Effector memory CD4-positive, alpha-beta T cell (primary cell): ENCODE measurements around the gene KNDC1.
A peak's percentile ranks its signal among the peaks of the same experiment; 100 is the strongest.

Source experiments
- DNase-seq, 3 donors: peaks; one replicate each; pipeline ENCODE4 v3.0.0-alpha.2; 2020
- H3K27ac ChIP-seq: 2 replicates; pipeline ENCODE4 v1.7.0; 2013; ENCODE audit warnings: mild to moderate bottlenecking, low read length, moderate library complexity; ENCODE audit not compliant: insufficient read depth, poor library complexity, severe bottlenecking
- H3K27me3 ChIP-seq: replicated peaks from 2 replicates; pipeline ENCODE4 v1.7.0; 2013; ENCODE audit warnings: mild to moderate bottlenecking, low read length; ENCODE audit not compliant: insufficient read depth, control insufficient read depth, poor library complexity, severe bottlenecking
- H3K36me3 ChIP-seq: 2 replicates; pipeline ENCODE4 v1.7.0; 2013; ENCODE audit warnings: mild to moderate bottlenecking, low read length, moderate library complexity; ENCODE audit not compliant: control insufficient read depth, insufficient read depth
- H3K4me1 ChIP-seq: 2 replicates; pipeline ENCODE4 v1.7.0; 2013; ENCODE audit warnings: low read length, mild to moderate bottlenecking; ENCODE audit not compliant: control insufficient read depth, insufficient read depth, poor library complexity, severe bottlenecking
- H3K4me3 ChIP-seq: 2 replicates; pipeline ENCODE4 v1.7.0; 2013; ENCODE audit warnings: low read length, low read depth, mild to moderate bottlenecking; ENCODE audit not compliant: insufficient read depth, poor library complexity, severe bottlenecking
- H3K9me3 ChIP-seq: 2 replicates; pipeline ENCODE4 v1.7.0; 2013; ENCODE audit warnings: mild to moderate bottlenecking, low read length, moderate library complexity; ENCODE audit not compliant: control insufficient read depth

The KNDC1 gene

GRCh38 chr10:133126431-133127290 lies 33.4 kb upstream of the KNDC1 start:
- DNase-seq, result no peak
- Histone ChIP-seq H3K4me1 (no peaks in the 10 kb centered on the region), H3K27ac (no peak overlapping the region), H3K36me3 (no peaks in the 10 kb centered on the region), H3K4me3 (no peak overlapping the region), H3K27me3 (peaks cover 3% of the 10 kb centered on the region), H3K9me3 (no peaks in the 10 kb centered on the region)

DNA sequence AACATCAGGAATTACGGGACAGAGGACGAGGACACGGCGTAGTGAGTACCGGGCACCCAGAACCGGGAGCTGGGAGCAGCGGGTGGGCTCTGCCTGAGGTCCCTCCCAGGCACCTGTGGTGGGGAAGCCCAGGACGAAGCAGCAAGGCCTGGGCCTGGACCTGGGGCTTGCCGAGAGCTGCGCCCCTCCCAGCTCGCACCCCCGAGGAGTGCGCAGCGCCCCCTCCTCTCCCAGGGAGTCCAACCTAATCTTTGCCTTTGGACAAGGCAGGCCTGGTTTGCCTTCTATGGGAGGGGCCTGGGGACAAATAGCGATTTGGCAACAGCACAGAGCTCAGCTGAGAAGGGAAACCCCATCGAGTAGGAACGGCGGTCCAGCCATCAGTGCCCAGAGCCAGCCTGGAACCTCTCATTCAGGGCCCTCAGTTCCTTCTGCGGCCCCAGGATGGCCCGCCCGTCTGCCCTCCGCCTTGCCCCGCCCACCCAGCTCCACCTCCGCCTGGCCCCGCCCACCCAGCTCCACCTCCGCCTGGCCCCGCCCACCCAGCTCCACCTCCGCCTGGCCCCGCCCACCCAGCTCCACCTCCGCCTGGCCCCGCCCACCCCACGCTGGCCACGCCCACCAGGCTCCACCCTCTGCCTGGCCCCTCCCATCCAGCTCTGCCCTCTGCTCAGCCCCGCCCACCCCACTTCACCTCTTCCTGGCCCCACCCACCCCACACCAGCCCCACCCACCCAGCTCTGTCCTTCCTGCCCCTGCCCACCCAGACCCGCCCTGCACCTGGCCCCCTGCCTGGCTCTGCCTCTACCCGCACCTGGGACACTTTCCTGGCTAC lies 32.5 kb upstream of the KNDC1 start:
- no peak overlapping the region for H3K4me3 ChIP-seq
- no peaks in the 10 kb centered on the region for H3K36me3 ChIP-seq
- H3K27ac ChIP-seq, result no peak overlapping the region
- H3K4me1 ChIP-seq, result no peaks in the 10 kb centered on the region
- DNase-seq, result peak; percentile 14 to 47 (median 20)
- H3K27me3 ChIP-seq, result peaks cover 3% of the 10 kb centered on the region
- no peaks in the 10 kb centered on the region for H3K9me3 ChIP-seq

GRCh38 chr10:133128126-133129070 lies 31.6 kb upstream of the KNDC1 start:
- Histone ChIP-seq H3K27ac (no peak overlapping the region), H3K4me1 (no peaks in the 10 kb centered on the region), H3K9me3 (no peaks in the 10 kb centered on the region), H3K36me3 (no peaks in the 10 kb centered on the region), H3K4me3 (no peak overlapping the region), H3K27me3 (peaks cover 3% of the 10 kb centered on the region)
- no peak for DNase-seq

DNA sequence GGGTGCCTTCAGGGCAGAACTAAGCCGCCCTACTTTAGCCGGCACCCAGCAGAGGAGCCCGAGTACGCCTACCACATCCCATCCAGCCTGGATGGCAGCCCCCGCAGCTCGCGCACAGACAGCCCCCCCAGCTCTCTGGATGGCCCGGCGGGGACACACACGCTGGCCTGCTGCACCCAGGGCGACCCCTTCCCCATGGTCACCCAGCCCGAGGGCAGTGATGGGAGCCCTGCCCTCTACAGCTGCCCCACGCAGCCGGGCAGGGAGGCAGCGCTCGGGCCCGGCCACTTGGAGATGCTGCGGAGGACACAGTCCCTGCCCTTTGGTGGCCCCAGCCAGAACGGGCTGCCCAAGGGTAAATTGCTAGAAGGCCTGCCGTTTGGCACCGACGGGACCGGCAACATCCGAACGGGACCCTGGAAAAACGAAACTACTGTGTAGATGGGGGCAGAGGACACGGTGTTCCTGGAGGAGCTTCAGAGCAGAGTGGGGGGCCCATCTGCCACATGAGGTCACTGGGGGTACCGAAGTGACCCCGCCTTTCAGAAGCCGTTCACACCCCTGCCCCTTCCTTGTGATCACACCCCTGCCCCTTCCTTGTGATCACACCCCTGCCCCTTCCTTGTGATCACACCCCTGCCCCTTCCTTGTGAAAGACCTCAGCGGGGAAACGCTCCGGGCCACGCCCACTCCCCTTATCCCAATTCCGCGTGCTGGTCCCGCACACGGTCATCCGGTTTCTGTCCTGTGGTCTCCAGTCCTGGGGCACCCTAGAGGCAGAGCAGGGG lies 30.8 kb upstream of the KNDC1 start:
- H3K4me1 ChIP-seq, result no peaks in the 10 kb centered on the region
- no peak overlapping the region for H3K4me3 ChIP-seq
- peaks cover 3% of the 10 kb centered on the region for H3K27me3 ChIP-seq
- no peaks in the 10 kb centered on the region for H3K36me3 ChIP-seq
- no peak overlapping the region for H3K27ac ChIP-seq
- no peaks in the 10 kb centered on the region for H3K9me3 ChIP-seq
- no peak for DNase-seq

DNA sequence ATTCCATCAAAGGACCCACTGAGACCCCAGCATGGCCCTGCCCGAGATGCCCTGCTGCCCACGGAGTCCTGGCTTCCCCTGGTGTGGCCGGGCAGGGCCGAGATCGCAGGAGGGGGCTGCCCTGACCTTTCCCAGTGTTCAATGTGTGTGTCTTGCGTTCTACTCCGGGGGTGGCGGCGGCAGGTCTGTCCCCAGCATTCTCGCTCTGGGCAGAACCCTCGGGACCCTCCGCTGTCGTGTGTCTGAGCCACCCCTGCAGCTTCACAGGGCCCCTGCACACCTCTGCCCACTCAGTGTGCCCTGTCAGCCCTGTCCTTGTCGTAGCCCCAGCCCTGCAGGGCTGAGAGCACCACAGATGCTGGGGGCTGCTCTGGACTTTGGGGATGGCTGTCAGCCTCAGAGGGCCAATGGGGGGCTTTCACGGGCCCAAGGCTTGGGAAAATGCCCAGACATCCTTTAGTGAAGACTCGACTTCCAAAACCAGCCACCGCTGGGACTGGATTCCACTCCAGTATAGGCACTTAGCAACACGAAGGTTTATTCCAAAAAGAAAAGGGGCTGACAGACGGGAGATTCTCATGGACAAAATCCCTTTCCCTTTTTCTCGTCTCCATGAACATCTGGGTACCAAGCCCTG lies 30.0 kb upstream of the KNDC1 start:
- DNase-seq, result no peak
- Histone ChIP-seq H3K27me3 (peaks cover 3% of the 10 kb centered on the region), H3K4me3 (no peak overlapping the region), H3K9me3 (no peaks in the 10 kb centered on the region), H3K4me1 (no peaks in the 10 kb centered on the region), H3K27ac (no peak overlapping the region), H3K36me3 (no peaks in the 10 kb centered on the region)

DNA sequence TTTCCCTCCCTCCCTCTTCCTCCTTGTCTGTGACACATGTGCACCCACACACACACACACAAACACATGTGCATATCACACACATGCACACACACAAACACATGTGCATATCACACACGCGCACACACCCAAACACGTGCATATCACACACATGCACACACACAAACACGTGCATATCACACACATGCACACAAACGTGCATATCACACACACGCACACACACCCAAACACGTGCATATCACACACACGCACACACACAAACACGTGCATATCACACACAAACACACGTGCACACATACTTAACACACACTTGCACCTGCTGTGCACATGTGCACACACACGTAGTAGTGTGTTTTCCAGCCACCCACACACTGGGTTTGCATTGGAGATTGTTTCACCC lies 29.4 kb upstream of the KNDC1 start:
- no peak for DNase-seq
- H3K27ac ChIP-seq, result no peak overlapping the region
- no peaks in the 10 kb centered on the region for H3K36me3 ChIP-seq
- H3K9me3 ChIP-seq, result no peaks in the 10 kb centered on the region
- peaks cover 2% of the 10 kb centered on the region for H3K27me3 ChIP-seq
- no peaks in the 10 kb centered on the region for H3K4me1 ChIP-seq
- no peak overlapping the region for H3K4me3 ChIP-seq

GRCh38 chr10:133131053-133131452 lies 29.0 kb upstream of the KNDC1 start:
- no peaks in the 10 kb centered on the region for H3K9me3 ChIP-seq
- H3K4me1 ChIP-seq, result no peaks in the 10 kb centered on the region
- no peaks in the 10 kb centered on the region for H3K36me3 ChIP-seq
- DNase-seq, result no peak
- no peak overlapping the region for H3K27ac ChIP-seq
- no peak overlapping the region for H3K4me3 ChIP-seq
- H3K27me3 ChIP-seq, result no peaks in the 10 kb centered on the region

DNA sequence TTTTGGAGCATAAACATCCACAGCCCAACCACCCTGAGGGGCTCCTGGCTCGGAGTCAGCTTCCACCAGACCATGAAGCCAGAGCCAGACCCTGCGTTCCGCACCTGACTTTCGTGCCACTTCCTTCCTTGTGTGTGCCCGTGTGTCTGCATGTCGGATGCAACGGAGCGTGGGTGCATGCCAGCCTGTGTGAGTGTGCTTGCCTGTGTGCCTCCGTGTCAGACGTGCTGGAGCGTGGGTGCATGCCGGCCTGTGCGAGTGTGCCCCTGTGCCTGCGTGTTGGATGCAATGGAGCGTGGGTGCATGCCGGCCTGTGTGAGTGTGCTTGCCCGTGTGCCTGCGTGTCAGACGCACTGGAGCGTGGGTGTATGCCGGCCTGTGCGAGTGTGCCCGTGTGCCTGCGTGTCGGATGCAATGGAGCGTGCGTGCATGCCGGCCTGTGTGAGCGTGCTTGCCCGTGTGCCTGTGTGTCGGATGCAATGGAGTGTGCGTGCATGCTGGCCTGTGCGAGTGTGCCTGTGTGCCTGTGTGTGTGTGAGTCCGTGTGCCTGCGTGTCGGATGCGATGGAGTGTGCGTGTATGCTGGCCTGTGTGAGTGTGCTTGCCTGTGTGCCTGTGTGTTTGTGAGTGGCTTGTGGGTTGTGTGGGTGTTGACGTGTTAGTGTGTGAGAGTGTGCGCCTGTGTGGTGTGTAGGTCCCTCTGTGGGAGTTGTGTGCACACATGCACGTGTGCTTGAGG lies 28.1 kb upstream of the KNDC1 start:
- Histone ChIP-seq H3K9me3 (no peaks in the 10 kb centered on the region), H3K36me3 (no peaks in the 10 kb centered on the region), H3K27me3 (no peaks in the 10 kb centered on the region), H3K4me1 (no peaks in the 10 kb centered on the region), H3K27ac (no peak overlapping the region), H3K4me3 (no peak overlapping the region)
- DNase-seq, result no peak
